ENCODE results near the gene AOX1. TPM values are rescaled to one million over a fixed set of nuclear protein-coding genes. Genes with fewer than 3 reads are reported as not detected.
A peak's percentile ranks its signal among the peaks of the same experiment; 100 is the strongest.

AOX1 gene
- total RNA-seq, 4 donors from 2014 or later: 22.1 to 41.8 (median 34.0) TPM

DNA sequence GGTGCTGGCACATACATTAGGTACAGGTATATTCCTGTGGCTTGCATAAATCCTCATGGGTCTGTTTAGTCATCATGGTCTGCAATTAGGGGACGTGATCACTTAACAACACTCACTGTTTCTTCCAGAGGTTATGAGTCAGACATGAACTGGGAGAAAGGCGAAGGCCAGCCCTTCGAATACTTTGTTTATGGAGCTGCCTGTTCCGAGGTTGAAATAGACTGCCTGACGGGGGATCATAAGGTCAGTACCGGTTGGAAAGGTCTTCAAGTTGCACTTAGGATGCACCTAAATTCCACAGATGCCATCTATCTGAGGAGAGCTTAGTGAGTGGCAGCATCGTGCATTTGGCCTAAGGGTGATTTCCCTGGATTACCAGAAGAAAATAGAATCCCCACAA is 76.9 kb downstream of the AOX1 start:
- Histone ChIP-seq H3K9me3 (no peaks in the 10 kb centered on the region), H3K36me3 (no peaks in the 10 kb centered on the region), H3K27me3 (no peaks in the 10 kb centered on the region), H3K4me3 (no peak overlapping the region), H3K4me1 (no peaks in the 10 kb centered on the region), H3K27ac (no peak overlapping the region)
- no peak for DNase-seq
- peak in 1 of 2 donors; percentile 45 for ATAC-seq
- TF ChIP-seq, protein P1, sequence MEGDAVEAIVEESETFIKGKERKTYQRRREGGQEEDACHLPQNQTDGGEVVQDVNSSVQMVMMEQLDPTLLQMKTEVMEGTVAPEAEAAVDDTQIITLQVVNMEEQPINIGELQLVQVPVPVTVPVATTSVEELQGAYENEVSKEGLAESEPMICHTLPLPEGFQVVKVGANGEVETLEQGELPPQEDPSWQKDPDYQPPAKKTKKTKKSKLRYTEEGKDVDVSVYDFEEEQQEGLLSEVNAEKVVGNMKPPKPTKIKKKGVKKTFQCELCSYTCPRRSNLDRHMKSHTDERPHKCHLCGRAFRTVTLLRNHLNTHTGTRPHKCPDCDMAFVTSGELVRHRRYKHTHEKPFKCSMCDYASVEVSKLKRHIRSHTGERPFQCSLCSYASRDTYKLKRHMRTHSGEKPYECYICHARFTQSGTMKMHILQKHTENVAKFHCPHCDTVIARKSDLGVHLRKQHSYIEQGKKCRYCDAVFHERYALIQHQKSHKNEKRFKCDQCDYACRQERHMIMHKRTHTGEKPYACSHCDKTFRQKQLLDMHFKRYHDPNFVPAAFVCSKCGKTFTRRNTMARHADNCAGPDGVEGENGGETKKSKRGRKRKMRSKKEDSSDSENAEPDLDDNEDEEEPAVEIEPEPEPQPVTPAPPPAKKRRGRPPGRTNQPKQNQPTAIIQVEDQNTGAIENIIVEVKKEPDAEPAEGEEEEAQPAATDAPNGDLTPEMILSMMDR (IDR thresholded peaks at IDR 0.05 in 4 of 5, conservative IDR thresholded peaks at IDR 0.05 in 1 of 5): no peak
- TF ChIP-seq POLR2A (IDR thresholded peaks at IDR 0.05): no peak
- intact Hi-C loops (cut with DNase I; ENCODE audit: low total_unique reads) (no loop called here), in situ Hi-C loops (cut with MboI; ENCODE audit: low sequenced_read_pairs in 4 of 4) (no loop called here)

DNA sequence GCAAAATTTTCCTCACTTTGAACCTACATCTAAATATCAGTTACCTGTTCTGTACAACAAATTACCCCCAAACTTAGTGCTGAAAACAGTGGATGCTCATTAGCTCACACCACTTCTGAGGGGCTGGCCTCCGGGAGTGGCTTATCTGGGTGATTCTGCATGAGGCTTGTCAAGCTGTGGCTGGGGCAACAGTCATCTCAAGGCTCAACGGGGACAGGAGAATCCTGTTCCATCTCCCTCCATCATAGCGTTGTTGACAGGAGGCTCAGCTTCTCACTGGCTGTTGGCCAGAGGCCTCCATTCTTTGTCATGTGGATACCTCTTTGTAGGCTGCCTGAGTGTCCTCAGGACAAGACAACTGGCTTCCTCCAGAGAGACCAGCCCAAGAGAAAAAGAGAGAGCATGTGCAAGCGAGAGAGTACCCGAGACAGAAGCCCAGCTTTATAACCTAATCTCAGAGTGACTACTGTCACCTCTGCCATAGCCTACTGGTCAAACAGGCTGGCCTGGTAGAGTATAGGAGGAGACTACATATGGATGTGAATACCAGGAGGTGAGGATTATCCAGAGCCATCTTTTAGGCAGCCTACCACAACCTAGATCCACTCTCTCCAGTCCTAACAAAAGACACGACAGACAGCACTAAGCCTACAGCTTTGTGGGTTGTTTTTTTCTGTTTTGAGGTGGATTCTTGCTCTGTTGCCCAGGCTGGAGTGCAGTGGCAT is 79.1 kb downstream of the AOX1 start:
- DNase-seq: no peak
- H3K4me1 ChIP-seq: no peaks in the 10 kb centered on the region
- H3K36me3 ChIP-seq: no peaks in the 10 kb centered on the region
- intact Hi-C loops (cut with DNase I; ENCODE audit: low total_unique reads): no loop called here
- no peak for ATAC-seq
- H3K27me3 ChIP-seq: no peaks in the 10 kb centered on the region
- H3K27ac ChIP-seq: no peak overlapping the region
- TF ChIP-seq POLR2A (IDR thresholded peaks at IDR 0.05): no peak
- TF ChIP-seq, protein P1 (IDR thresholded peaks at IDR 0.05 in 4 of 5, conservative IDR thresholded peaks at IDR 0.05 in 1 of 5): no peak
- in situ Hi-C loops (cut with MboI; ENCODE audit: low sequenced_read_pairs in 4 of 4): no loop called here
- no peak overlapping the region for H3K4me3 ChIP-seq
- H3K9me3 ChIP-seq: no peaks in the 10 kb centered on the region

DNA sequence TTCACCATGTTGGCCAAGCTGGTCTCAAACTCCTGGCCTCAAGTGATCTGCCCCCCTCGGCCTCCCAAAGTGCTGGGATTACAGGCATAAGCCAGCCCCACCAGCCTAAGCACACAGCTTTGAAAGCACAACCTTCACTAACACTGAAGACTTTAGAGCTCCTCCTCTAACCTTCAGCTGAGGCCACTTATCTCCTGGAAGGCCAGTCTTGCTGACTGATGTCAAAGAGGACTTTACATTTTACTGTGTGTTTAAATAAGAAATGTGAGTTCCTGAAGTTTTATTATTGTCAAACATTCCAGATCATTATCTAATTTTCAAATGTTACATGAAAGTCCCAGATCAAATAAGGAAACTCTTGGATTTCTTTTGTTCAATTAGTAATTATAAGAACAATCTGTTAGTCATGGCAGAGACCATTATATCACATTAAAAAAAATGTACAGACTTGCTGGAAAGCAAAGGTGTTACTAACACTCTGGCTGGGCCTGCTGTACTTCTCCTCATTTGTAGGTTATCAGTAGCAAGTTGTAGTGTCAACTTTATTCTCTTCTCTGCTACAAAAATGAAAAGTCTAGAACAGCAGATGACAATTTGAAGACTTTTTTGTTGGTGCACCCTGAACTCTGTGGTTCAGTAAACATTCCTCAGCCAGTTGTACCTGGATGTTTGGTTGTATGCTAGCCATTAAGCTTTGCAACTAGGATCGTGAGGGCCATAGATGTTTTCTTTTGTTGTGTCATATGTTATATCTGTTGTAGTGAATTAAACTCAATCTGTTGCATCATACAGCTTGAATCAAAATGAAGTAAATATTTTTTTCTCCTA is 80.0 kb downstream of the AOX1 start:
- DNase-seq: no peak
- Histone ChIP-seq H3K4me3 (no peak overlapping the region), H3K27ac (no peak overlapping the region), H3K9me3 (no peaks in the 10 kb centered on the region), H3K4me1 (no peaks in the 10 kb centered on the region), H3K36me3 (no peaks in the 10 kb centered on the region), H3K27me3 (no peaks in the 10 kb centered on the region)
- no peak for ATAC-seq
- TF ChIP-seq, protein P1 (IDR thresholded peaks at IDR 0.05 in 4 of 5, conservative IDR thresholded peaks at IDR 0.05 in 1 of 5): no peak
- TF ChIP-seq POLR2A (IDR thresholded peaks at IDR 0.05): no peak
- in situ Hi-C loops (cut with MboI; ENCODE audit: low sequenced_read_pairs in 4 of 4) (no loop called here), intact Hi-C loops (cut with DNase I; ENCODE audit: low total_unique reads) (no loop called here)

DNA sequence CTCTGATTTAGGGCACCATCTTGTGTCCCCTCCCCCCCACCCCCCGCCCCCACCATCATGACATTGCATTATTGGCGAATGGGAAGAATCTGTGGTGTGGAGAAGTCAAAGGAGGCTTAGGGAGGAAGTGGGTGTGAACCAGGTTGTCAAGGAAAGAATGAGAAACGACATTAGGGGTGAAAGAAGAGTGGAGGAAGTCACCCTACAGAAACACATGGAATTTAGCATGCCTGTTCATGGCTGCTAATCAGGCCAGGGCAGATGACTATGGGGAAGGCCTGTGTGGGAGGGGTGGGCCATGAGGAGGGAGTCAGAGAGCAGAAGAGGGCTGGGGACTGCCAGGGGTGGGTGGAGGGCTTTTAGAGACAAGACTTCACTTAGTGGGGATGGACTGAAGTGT is 81.6 kb downstream of the AOX1 start:
- H3K27ac ChIP-seq: no peak overlapping the region
- intact Hi-C loops (cut with DNase I; ENCODE audit: low total_unique reads) (no loop called here), in situ Hi-C loops (cut with MboI; ENCODE audit: low sequenced_read_pairs in 4 of 4) (no loop called here)
- TF ChIP-seq, protein P1 (IDR thresholded peaks at IDR 0.05 in 4 of 5, conservative IDR thresholded peaks at IDR 0.05 in 1 of 5): no peak
- TF ChIP-seq POLR2A (IDR thresholded peaks at IDR 0.05): no peak
- DNase-seq (no peak), ATAC-seq (no peak)
- no peaks in the 10 kb centered on the region for H3K9me3 ChIP-seq
- no peak overlapping the region for H3K4me3 ChIP-seq
- no peaks in the 10 kb centered on the region for H3K4me1 ChIP-seq
- no peaks in the 10 kb centered on the region for H3K27me3 ChIP-seq
- H3K36me3 ChIP-seq: no peaks in the 10 kb centered on the region

All from gastrocnemius medialis (tissue), 4 donors.